A673 (cell line): Measurements from ENCODE around the gene EEIG2. TPM values are rescaled to one million over a fixed set of nuclear protein-coding genes. Genes with fewer than 3 reads are reported as not detected.
A peak's percentile ranks its signal among the peaks of the same experiment; 100 is the strongest.
"Not testable (repeated sequence)": the region's sequence is repeated elsewhere in the genome, so short reads cannot be mapped to it uniquely, and the experiment has no call there.

Experiments
- BruUV-seq: library from RNA; stranded (reverse); fragments of 400-500 nt; replicated peaks from 2 replicates; lab custom pipeline; 2021; lab: Mats Ljungman, UMichigan
- CTCF ChIA-PET: fragments of 300-600 bp; sonication (Branson Sonifier 250); formaldehyde crosslinking; loops from one replicate; lab custom pipeline; 2022; ENCODE audit warnings: antibody characterized with exemption; lab: Charles Lee
- POLR2A ChIA-PET: fragments of 300-600 bp; sonication (Branson Sonifier 250); formaldehyde crosslinking; loops from one replicate; lab custom pipeline; 2022; ENCODE audit warnings: antibody characterized with exemption; ENCODE audit not compliant: low non-redundant PET; lab: Charles Lee
- DNase-seq: peaks from one replicate; pipeline ENCODE4 v3.0.0-alpha.2; 2015; ENCODE audit warnings: low spot score
- H3K27ac ChIP-seq: fragments of 200-600 bp; sonication (generic); 2 replicates; pipeline ENCODE4 v1.5.1; 2016; ENCODE audit warnings: mixed run types, low read depth, mild to moderate bottlenecking, mixed read lengths, antibody characterized with exemption, low read length; ENCODE audit not compliant: poor library complexity, severe bottlenecking
- H3K27me3 ChIP-seq: fragments of 200-600 bp; sonication (generic); replicated peaks from 2 replicates; pipeline ENCODE4 v1.6.1; 2017; ENCODE audit warnings: mixed run types, low read depth, mild to moderate bottlenecking, mixed read lengths, antibody characterized with exemption, low read length; ENCODE audit not compliant: insufficient read depth, poor library complexity
- H3K36me3 ChIP-seq: fragments of 200-600 bp; sonication (generic); 2 replicates; pipeline ENCODE4 v1.6.1; 2016; ENCODE audit warnings: mixed run types, mild to moderate bottlenecking, mixed read lengths, antibody characterized with exemption, low read length; ENCODE audit not compliant: insufficient read depth, poor library complexity, severe bottlenecking
- H3K4me1 ChIP-seq: fragments of 200-600 bp; sonication (generic); 2 replicates; pipeline ENCODE4 v1.6.1; 2017; ENCODE audit warnings: mixed run types, mild to moderate bottlenecking, mixed read lengths, antibody characterized with exemption, low read length; ENCODE audit not compliant: insufficient read depth, poor library complexity, severe bottlenecking
- H3K4me3 ChIP-seq: fragments of 200-600 bp; sonication (generic); 2 replicates; pipeline ENCODE4 v1.5.1; 2016; ENCODE audit warnings: low read depth, mixed run types, mild to moderate bottlenecking, mixed read lengths, low read length; ENCODE audit not compliant: poor library complexity, severe bottlenecking
- H3K9me3 ChIP-seq: fragments of 200-600 bp; sonication (generic); 2 replicates; pipeline ENCODE4 v1.6.1; 2016; ENCODE audit warnings: mixed run types, low read depth, mild to moderate bottlenecking, mixed read lengths, antibody characterized with exemption, low read length; ENCODE audit not compliant: poor library complexity, severe bottlenecking
- CTCF ChIP-seq: fragments of 300-800, 200-600 bp; sonication (generic); conservative IDR thresholded peaks from 2 replicates; pipeline ENCODE4 v1.5.1; 2017; ENCODE audit warnings: low read depth, mild to moderate bottlenecking, antibody characterized with exemption, low read length, moderate library complexity, mixed read lengths
- EZH2 ChIP-seq: fragments of 200-600 bp; sonication (generic); IDR thresholded peaks from 2 replicates; pipeline ENCODE4 v1.6.1; 2017; ENCODE audit warnings: borderline replicate concordance, low read depth, mild to moderate bottlenecking, mixed read lengths, antibody characterized with exemption, low read length; ENCODE audit not compliant: poor library complexity, severe bottlenecking
- intact Hi-C: fragments of 100-400 bp; cut with micrococcal nuclease; formaldehyde crosslinking; loops from one replicate; pipeline ENCODE4 v1.10.0; 2022; ENCODE audit not compliant: unreplicated experiment
- total RNA-seq: library from RNA; stranded (reverse); gene quantifications from 2 replicates; pipeline ENCODE4 v1.2.3, GENCODE V29; 2021

EEIG2 gene
- total RNA-seq, 1 experiment from 2014 or later = 14.6 TPM

GRCh38 chr1:108512239-108513043 is 47.5 kb upstream of the EEIG2 start:
- ChIA-PET CTCF (interaction anchor here (0.8 to 2.5 kb wide), 2 partner anchors 48 to 132 kb away, joined by 4 to 31 read pairs; partner anchors contain the start of gene EEIG2), POLR2A (no interaction called here)
- Histone ChIP-seq H3K4me1 (no peaks in the 10 kb centered on the region), H3K9me3 (no peaks in the 10 kb centered on the region), H3K36me3 (no peaks in the 10 kb centered on the region), H3K4me3 (no peak overlapping the region), H3K27ac (no peak overlapping the region), H3K27me3 (no peaks in the 10 kb centered on the region)
- intact Hi-C loops = loop anchor here (1.0 to 5.0 kb wide), 3 partner anchors 49 to 385 kb away; no protein-coding TSS in a partner anchor
- no TSS peak for BruUV-seq
- TF ChIP-seq CTCF (peak; percentile 86), EZH2 (no peak)
- peak; percentile 55 for DNase-seq

GRCh38 chr1:108513044-108513415 is 46.9 kb upstream of the EEIG2 start:
- Histone ChIP-seq H3K36me3 (no peaks in the 10 kb centered on the region), H3K27me3 (no peaks in the 10 kb centered on the region), H3K4me1 (no peaks in the 10 kb centered on the region), H3K4me3 (no peak overlapping the region), H3K9me3 (no peaks in the 10 kb centered on the region), H3K27ac (no peak overlapping the region)
- intact Hi-C loops = loop anchor here (5.0 kb wide), 1 partner anchor 384 kb away; no protein-coding TSS in a partner anchor
- DNase-seq = no peak
- ChIA-PET CTCF (interaction anchor here (0.8 to 2.5 kb wide), 2 partner anchors 47 to 131 kb away, joined by 4 to 31 read pairs; partner anchors contain the start of gene EEIG2), POLR2A (no interaction called here)
- TF ChIP-seq EZH2 (no peak), CTCF (no peak)
- no TSS peak for BruUV-seq

GRCh38 chr1:108513914-108514313 is 46.0 kb upstream of the EEIG2 start:
- H3K9me3 ChIP-seq, H3K4me1 ChIP-seq, POLR2A ChIA-PET, CTCF ChIA-PET, H3K4me3 ChIP-seq, BruUV-seq, DNase-seq, H3K27me3 ChIP-seq, H3K36me3 ChIP-seq, H3K27ac ChIP-seq: not testable (repeated sequence)
- intact Hi-C loops = loop anchor here (5.0 kb wide), 1 partner anchor 383 kb away; no protein-coding TSS in a partner anchor

DNA sequence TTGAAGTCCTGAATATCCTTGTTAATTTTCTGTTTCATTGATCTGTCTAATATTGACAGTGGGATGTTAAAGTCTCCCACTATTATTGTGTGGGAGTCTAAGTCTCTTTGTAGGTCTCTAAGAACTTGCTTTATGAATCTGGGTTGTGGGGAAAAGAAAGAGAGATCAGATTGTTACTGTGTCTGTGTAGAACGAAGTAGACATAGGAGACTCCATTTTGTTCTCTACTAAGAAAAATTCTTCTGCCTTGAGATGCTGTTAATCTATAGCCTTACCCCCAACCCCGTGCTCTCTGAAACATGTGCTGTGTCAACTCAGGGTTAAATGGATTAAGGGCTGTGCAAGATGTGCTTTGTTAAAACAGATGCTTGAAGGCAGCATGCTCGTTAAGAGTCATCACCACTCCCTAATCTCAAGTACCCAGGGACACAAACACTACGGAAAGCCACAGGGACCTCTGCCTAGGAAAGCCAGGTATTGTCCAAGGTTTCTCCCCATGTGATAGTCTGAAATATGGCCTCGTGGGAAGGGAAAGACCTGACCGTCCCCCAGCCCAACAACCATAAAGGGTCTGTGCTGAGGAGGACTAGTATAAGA is 42.5 kb upstream of the EEIG2 start:
- H3K4me1 ChIP-seq, BruUV-seq, DNase-seq, H3K36me3 ChIP-seq, H3K27ac ChIP-seq, CTCF ChIA-PET, H3K27me3 ChIP-seq, H3K9me3 ChIP-seq, POLR2A ChIA-PET, H3K4me3 ChIP-seq, intact Hi-C loops: not testable (repeated sequence)
